ENCODE data around the gene SIAH1.

- TF ChIP-seq, protein P1, sequence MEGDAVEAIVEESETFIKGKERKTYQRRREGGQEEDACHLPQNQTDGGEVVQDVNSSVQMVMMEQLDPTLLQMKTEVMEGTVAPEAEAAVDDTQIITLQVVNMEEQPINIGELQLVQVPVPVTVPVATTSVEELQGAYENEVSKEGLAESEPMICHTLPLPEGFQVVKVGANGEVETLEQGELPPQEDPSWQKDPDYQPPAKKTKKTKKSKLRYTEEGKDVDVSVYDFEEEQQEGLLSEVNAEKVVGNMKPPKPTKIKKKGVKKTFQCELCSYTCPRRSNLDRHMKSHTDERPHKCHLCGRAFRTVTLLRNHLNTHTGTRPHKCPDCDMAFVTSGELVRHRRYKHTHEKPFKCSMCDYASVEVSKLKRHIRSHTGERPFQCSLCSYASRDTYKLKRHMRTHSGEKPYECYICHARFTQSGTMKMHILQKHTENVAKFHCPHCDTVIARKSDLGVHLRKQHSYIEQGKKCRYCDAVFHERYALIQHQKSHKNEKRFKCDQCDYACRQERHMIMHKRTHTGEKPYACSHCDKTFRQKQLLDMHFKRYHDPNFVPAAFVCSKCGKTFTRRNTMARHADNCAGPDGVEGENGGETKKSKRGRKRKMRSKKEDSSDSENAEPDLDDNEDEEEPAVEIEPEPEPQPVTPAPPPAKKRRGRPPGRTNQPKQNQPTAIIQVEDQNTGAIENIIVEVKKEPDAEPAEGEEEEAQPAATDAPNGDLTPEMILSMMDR (IDR thresholded peaks at IDR 0.05) = no peak
- TF ChIP-seq POLR2A (IDR thresholded peaks at IDR 0.05) = no peak
These were observed 42.6 kb downstream of the SIAH1 start for GRCh38 chr16:48342591-48342990.

Data from prostate gland (tissue), 2 donors.